GM12865 (cell line): ENCODE results near the gene FASTK.

Experiments
- DNase-seq: peaks from one replicate; pipeline ENCODE4 v3.0.0; 2010; ENCODE audit warnings: low read depth
- H3K4me3 ChIP-seq: 2 replicates; pipeline ENCODE4 v1.5.1; 2011; ENCODE audit warnings: mild to moderate bottlenecking, low read depth, low read length, control low read depth
- CTCF ChIP-seq: IDR thresholded peaks from 2 replicates; pipeline ENCODE4 v1.5.1; 2011; ENCODE audit warnings: low read length, control low read depth, low read depth, inconsistent platforms; ENCODE audit not compliant: insufficient read depth; ENCODE audit errors: missing control alignments

The FASTK gene

GRCh38 chr7:151075662-151075971 is 5.0 kb downstream of the FASTK start:
- no peak overlapping the region for H3K4me3 ChIP-seq
- no peak for DNase-seq
- TF ChIP-seq CTCF: no peak

GRCh38 chr7:151074817-151075661 is 5.6 kb downstream of the FASTK start:
- no peak for TF ChIP-seq CTCF
- H3K4me3 ChIP-seq: no peak overlapping the region
- no peak for DNase-seq

- TF ChIP-seq CTCF: no peak
Measured at GRCh38 chr7:151073990-151074389, 6.6 kb downstream of the FASTK start.

GRCh38 chr7:151071032-151071866 is 9.4 kb downstream of the FASTK start:
- no peak for TF ChIP-seq CTCF
- DNase-seq: no peak
- H3K4me3 ChIP-seq: no peak overlapping the region

More at GRCh38 chr7:151073990-151074389, 6.6 kb downstream of the FASTK start:
- no peak overlapping the region for H3K4me3 ChIP-seq
- no peak for DNase-seq

- H3K4me3 ChIP-seq: no peak overlapping the region
- no peak for DNase-seq
- no peak for TF ChIP-seq CTCF
Measured at GRCh38 chr7:151070574-151070960, 10.0 kb downstream of the FASTK start.

- no peak for DNase-seq
- no peak for TF ChIP-seq CTCF
Measured at GRCh38 chr7:151069841-151070573, 10.6 kb downstream of the FASTK start.

More at GRCh38 chr7:151069841-151070573, 10.6 kb downstream of the FASTK start:
- H3K4me3 ChIP-seq: no peak overlapping the region
